HG02642 (cell line): Measurements from ENCODE around the gene NTN3.
"Not testable (repeated sequence)": the region's sequence is repeated elsewhere in the genome, so short reads cannot be mapped to it uniquely, and the experiment has no call there.

Experiments used
- ATAC-seq: cut with Tn5 transposase; IDR thresholded peaks from one replicate; pipeline ENCODE4 v1.9.1; 2021; ENCODE audit warnings: mild to moderate bottlenecking; ENCODE audit not compliant: unreplicated experiment, poor library complexity

NTN3 gene

DNA sequence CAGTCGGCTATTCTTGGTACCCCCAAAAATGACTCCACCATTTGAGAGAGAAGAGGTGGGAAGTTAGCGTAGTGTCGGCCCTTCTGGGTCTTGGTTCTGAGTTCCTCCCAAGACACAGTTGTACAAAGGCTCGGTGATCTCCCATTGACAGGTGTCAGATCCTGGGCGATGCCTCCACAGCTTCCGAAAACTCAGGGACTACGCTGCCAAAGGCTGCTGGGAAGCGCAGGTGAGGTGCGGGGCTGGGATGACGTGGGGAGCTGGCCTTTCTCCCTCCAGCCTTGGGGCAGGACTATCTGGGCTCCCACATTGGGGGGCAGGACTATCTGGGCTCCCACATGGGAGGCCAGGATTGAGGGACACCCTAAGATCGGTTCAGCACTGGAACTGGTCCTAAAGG is 31.5 kb upstream of the NTN3 start:
- no peak for ATAC-seq

- ATAC-seq = not testable (repeated sequence)
Measured at GRCh38 chr16:2441143-2441804, 29.8 kb upstream of the NTN3 start.

GRCh38 chr16:2443555-2443954 is 27.5 kb upstream of the NTN3 start:
- ATAC-seq = no peak

DNA sequence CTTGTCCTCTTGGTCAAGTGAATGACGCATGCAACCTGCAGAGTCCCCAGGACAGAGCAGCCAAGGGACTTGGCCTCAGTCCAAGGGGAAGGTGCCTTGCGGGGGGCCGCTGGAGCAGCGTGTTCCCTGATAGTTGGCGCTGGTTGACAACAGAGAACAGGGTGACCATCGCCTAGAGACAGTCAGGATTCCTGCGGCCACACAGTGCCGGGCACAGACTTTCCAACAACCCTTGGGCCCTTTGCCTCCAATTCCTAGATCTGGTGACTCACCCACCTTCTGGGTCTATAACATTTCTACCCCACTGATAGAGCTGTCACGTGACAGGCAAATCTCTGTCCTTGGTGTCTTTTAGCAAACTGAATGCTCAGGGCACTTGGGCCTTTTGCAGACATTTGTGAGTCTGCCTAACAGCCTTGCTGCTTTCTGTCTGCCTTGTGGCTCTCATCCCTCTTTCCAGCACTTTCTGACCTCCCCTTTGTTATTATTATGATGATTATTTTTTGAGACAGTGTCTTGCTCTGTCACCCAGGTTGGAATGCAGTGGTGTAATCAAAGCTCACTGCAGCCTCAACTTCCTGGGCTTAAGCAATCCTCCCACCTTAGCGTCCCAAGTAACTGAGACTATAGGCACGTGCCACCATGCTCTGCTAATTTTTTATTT is 23.0 kb upstream of the NTN3 start:
- no peak for ATAC-seq

- ATAC-seq = no peak
Measured at GRCh38 chr16:2449118-2449517, 22.0 kb upstream of the NTN3 start.

DNA sequence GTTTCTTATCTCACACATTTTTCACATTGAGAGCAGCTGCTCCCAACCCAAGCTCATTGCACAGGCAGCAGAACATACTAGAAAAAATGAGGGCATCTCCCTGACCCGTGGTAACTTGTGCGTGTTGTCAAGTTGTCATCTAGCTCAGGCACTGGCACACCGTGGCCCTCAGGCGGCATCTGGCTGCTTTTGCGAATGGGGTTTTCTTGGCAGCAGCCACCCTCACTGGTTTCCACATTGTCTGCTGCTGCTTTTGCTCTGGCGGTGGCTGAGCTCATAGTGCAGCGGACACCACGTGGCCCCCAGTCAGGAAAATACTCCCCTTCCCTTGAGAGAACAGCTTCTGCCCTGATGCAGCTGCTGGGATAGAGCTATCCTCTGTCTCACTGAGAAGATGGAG is 20.6 kb upstream of the NTN3 start:
- no peak for ATAC-seq

GRCh38 chr16:2450975-2451381 is 20.1 kb upstream of the NTN3 start:
- ATAC-seq = no peak

DNA sequence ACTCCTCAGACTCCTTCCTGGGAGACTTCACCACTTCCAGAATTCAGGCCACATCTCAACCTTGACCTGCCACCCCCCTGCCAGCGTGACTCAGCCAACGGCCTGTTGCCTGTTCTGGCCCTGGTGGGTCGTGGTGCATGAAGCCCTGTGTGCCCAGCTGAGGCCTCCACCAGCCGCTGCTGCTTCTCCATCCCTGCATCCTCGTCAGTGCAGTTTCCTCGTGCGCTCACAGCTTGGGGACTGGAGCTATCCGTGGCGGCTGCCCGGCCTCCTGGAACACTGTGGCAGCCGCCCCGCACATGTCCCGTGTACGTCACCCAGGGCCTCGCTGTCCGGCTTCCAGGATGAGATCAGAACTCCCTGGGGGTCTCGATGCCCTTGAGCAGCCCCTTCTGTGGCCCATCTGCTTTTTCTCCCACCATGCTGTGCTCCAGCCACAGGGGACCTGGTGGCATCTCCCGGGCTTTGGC is 19.2 kb upstream of the NTN3 start:
- ATAC-seq = no peak

DNA sequence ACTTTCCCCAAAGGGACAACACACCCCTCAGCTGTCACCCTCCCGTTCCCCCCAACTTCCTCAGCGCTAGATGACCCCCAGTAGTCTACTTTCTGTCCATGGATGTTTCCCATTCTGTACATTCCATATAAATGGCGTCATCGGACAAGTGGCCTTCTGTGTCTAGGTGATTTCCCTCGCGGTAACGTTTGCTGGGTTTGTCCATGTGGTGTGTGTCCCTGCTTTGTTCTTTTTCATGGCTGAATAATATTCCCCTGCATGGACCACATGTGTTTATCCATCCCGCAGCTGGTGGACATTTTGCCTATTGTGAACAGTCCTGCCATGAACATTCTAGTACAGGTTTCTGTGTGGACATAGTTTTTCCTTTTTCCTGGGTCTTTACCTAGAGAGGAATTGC is 18.4 kb upstream of the NTN3 start:
- ATAC-seq = no peak

GRCh38 chr16:2455081-2455845 is 15.8 kb upstream of the NTN3 start:
- ATAC-seq = no peak

DNA sequence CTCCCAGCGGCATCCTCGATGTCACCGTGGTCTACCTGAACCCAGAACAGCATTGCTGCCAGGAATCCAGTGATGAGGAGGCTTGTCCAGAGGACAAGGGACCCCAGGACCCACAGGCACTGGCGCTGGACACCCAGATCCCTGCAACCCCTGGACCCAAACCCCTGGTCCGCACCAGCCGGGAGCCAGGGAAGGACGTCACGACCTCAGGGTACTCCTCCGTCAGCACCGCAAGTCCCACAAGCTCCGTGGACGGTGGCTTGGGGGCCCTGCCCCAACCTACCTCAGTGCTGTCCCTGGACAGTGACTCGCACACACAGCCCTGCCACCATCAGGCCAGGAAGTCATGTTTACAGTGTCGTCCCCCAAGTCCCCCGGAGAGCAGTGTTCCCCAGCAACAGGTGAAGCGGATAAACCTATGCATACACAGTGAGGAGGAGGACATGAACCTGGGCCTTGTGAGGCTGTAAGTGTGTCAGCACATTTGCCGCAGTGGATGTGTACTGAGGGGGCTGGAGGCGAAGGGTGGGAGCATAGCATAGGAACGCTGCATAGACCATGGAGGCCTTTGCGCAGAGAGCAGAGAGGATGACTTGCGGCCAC is 14.4 kb upstream of the NTN3 start:
- ATAC-seq = no peak

- no peak for ATAC-seq
Measured at GRCh38 chr16:2457267-2457666, 13.8 kb upstream of the NTN3 start.

GRCh38 chr16:2457946-2458345 is 13.2 kb upstream of the NTN3 start:
- no peak for ATAC-seq

DNA sequence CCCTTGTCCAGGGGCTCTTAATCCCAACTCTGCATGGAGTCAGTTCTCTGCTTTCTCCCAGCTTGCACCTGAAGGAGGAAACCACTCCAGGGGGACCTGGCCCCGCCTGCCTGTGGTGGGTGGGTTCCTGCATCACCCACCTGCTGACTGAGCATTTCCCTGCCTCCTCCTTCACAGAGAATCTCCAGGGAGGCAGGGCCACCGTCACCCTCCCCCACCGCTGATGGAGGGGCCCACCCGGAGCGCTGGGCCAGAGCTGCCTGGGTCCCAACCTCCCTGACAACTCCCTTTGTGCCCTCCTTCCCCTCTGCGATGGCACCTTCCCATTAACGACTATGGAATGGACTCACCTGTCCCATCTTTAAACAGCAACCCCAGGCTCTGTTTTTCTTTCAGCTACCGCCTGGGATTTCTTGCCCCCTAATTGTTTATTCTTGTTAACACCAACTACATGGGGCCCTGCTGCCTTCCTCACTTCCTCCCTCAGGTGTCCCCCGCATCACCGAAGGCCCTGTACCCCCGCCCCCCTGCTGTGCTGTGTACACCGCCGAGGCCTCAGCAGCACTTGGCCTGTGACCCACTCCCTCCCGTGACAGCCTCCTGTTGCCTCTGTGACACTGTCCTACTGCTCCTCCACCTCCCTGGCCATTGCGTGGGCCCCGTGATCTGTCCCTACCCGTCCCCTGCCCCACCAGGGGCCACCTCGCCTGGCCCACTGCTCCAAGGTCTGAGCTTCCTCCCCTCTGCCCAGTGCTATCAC is 12.0 kb upstream of the NTN3 start:
- ATAC-seq = no peak

DNA sequence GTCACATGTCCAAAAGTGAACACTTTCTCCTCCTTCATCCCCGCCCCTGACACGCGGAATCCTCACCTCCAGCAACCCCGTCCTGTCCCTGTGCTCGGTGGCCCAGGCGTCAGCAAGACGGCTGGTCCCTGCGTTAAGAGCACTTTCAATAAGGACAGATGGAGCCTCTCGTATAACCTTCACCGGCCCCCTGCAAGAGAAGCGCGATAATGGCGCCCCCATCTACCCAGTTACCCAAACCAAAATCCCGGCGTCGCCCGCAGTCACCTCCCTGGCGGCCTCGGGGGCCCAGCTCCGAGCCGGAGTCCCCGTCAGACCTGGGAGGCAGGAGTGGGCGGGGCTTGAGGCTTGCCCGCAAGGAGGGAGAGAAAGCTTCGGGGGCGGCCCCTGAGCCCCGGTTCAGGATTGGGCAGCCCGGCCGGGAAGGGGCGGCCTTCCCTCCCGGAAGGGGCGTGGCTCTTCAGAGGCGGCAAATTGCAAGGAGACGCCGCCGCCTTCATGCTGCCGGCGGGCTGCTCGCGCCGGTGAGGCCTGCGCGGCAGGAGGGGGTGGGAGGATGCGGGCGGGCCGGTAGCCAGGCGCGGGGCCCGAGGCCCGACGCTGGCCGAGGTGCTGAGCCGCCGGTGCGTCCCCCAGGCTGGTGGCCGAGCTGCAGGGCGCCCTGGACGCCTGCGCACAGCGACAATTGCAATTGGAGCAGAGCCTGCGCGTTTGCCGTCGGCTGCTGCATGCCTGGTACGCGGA is 11.3 kb upstream of the NTN3 start, which contains the start of gene TEDC2:
Gene TEDC2, plus strand, starts transcription at position 463 of the 744 bp plus-strand sequence. Its CDS starts 36 bp downstream, at position 499.
- peak; percentile 85 for ATAC-seq

- no peak for ATAC-seq
Measured at GRCh38 chr16:2460391-2460713, 10.7 kb upstream of the NTN3 start.

GRCh38 chr16:2460916-2461315 is 10.2 kb upstream of the NTN3 start:
- no peak for ATAC-seq

DNA sequence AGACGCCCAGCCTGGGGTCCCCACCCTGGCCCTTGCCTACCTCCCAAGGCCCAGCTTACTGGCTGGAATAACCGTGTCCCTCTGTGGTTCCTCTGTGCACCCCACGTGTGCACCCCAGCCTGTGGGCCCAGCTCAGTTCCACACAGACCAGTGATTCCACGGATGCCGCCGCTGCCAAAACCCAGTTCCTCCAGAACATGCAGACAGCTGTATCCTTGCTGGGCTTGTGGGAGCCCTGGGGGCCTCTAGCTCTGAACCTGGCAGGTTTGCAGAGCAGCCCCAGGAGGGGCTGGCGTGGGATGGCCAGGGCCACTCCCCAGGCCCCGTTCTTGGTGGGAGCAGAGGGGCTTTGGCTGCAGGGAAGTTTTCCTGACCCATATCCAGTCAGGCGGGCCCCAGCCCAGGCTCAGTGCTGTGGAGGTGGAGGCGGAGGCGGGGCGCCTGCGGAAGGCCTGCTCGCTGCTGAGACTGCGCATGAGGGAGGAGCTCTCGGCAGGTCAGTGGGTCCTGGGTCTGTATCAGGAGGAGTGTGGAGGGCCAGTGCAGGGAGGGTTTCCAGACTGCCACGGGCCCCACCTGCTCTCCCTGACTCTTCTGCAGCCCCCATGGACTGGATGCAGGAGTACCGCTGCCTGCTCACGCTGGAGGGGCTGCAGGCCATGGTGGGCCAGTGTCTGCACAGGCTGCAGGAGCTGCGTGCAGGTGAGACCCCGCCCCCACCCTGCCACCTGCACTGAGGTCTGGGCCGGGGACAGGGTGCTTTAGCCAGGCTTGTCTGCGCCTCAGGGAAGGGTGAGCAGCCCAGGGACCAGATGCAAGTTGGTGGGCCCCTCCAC is 8.8 kb upstream of the NTN3 start:
- ATAC-seq = no peak

- no peak for ATAC-seq
Measured at GRCh38 chr16:2464333-2464732, 6.8 kb upstream of the NTN3 start.
